HL-60/S4 treated with phorbol 12-myristate 13-acetate at 8.2 ng/mL for 4 days and 3 days (cell line): ENCODE measurements around the gene GLO1.

Source experiments
- in situ Hi-C: fragments of 300-500 bp; cut with MboI; formaldehyde crosslinking; loops from 2 replicates; pipeline ENCODE4 v1.15.0; 2022; ENCODE audit warnings: low sequenced_read_pairs

The GLO1 gene

DNA sequence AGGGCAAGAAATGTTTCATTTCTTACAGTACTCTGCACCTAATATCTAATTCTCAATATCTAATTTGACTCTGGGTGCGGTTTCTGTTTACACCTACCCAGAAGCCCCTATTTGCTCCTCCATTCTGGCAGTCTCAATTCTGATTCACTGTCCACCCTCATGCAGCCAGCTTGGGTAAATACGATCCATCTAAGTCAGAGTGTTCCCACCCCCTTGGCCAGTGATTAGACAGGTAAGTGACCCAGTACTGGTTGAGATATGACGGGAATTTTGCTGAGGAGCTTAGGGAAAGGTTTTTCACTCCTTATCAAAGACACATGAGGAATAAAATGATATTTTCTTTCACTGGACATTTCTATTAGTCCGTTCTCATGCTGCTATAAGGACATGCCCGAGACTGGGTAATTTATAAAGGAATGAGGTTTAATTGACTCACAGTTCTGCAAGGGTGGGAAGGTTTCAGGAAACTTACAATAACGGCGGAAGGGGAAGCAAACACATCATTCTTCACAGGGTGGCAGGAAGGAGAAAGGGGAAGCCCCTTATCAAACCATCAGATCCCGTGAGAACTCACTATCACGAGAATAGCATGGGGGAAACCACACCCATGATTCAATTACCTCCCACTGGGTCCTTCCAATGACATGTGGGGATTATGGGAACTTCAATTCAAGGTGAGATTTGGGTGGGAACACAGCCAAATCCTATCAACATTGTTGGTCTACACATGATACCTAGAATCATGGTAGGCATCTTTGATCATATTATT lies 29.4 kb downstream of the GLO1 start:
- in situ Hi-C loops: no loop called here

GRCh38 chr6:38671885-38672467 lies 31.0 kb downstream of the GLO1 start:
- in situ Hi-C loops: no loop called here

GRCh38 chr6:38658418-38659167 lies 44.4 kb downstream of the GLO1 start:
- in situ Hi-C loops: no loop called here

- in situ Hi-C loops: no loop called here
Measured at GRCh38 chr6:38656896-38657295, 46.0 kb downstream of the GLO1 start.

DNA sequence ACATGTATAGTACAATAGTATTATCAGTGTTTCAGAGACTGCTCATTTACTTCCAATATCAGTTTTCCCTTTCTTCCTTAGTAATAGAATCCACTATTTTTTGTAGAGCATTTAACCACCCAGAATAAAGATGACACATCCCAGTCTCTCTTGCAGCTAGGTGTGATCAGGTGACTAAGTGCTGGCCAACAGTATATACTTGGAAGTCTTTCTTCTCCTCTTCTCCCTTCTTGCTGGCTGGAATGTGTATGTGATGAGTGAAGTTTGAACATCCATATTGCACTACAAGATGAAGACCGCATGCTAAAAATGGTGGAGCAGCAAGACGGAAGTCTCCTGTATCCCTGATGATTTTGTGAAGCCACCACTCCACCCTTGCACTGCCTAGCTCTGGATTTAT lies 48.7 kb downstream of the GLO1 start:
- in situ Hi-C loops: no loop called here

DNA sequence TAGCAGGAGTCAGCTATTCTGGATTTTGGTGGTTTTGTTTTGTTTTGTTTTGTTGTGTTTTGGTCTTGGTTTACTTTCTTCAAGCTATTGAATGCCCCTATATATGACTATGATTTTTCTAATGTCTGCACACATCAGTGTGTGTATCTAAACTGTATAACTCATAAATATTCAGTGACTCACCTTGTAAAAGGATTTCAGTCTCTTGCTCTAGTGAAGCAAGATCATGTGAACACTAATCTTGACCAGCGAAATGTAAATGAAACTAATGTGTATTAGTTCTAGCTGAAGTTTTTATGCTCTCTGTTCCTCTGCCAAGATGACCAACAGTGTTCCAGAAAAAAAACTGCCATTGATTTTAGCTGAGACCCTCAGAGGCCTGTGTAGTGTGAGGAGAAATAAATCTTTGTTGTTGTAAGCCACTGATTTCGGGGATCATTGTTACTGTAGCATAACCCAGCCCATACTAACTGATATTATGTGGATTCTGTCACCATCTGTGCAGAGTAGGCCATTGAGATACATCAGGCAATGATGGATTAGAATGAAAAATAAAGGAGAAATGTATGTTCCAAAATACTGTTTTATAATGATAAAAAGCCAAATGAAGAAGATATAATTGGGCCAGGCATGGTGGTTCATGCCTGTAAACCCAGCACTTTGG lies 51.7 kb downstream of the GLO1 start:
- in situ Hi-C loops: no loop called here

DNA sequence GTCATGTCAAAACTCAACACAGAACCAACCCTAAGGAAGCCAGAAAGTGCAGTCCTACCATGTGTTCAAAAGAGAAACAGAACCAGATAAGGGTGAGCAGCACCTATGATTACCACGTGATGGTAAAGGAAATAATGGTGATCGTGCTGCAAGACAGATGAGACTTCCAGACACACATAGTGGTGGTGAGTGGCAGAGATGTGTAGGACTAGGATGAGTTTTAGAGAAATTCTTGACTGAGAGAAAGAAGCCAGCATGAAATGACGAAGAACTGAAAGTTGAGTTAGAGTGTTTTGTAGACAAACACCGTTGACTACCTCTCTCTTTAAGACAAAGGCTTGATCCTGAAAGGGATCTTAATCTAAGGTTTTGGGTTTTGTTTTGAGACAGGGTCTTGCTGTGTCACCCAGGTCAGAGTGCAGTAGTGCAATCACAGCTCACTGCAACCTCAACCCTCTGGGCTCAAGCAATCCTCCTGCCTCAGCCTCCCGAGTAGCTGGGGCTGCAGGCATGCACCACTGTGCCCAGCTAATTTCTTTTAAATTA lies 52.7 kb downstream of the GLO1 start:
- in situ Hi-C loops: no loop called here

- in situ Hi-C loops: no loop called here
Measured at GRCh38 chr6:38649744-38650143, 53.2 kb downstream of the GLO1 start.

DNA sequence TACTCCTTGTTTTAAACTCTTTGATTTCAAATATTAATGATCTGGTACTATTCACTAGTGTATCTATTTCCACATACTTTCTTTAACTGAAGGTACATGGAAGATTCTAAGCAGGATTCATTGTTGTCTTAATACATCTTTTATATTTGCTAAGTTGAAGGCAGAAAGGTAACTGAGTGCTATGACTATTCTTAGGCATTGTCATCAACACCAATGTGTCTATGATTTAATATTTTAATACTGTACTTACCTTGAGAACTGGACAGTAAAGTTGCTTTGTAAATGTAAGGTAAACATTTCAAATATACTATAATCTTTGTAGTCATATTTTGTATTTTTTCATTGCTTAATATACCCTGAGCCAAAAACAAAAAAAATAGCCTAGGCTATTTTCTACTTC lies 54.3 kb downstream of the GLO1 start:
- in situ Hi-C loops: no loop called here

DNA sequence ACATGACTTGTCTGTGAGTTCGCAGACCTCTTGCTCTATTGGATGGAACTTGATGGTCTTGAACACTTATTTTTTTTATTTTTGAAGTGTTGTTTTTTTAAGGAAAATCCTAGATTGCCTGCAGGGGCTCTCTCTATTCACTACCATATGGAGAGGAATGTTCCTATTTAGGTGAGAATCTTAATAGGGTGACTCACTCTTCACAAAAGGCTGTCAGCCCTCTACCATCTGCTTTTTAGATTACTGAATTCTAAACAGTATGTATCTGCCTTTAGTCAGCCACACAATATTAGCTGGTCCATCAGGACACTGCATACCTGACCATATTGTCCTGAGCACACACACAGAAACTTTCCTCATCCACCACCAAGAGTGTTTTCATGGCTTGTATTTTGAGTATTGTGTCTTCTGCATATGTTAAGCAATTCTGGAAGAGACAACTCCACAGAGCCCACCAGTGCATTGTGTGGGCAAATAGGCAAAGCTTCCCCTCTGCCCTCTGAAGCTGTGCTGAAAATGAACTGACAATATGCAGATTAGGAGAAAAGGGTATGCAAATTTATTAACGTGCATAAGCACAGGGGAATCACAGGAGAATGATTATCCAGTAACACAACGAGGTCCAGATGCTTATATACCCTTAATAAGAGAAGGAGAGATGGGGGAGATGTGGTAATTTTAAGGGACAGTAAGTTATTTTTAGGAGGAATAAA lies 56.6 kb downstream of the GLO1 start:
- in situ Hi-C loops: no loop called here

DNA sequence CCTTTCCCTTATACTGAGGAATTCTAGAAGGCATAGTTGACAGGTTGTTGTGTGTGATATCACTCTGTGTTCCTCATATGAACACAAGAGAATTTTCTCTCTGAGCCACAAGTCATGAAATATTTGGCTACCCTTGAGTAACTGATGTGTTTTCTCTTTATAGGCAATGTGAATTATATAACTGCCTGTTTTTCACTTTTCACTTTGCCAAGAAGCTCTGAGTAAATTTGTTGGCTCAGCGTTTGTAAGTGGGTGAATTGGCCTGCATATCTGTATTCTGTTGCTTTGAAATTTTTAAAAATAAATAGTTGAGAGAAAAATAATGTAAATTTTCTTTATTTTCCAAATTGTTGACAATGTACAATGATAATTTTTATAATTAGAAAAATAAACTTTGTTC lies 58.0 kb downstream of the GLO1 start:
- in situ Hi-C loops: no loop called here

GRCh38 chr6:38640216-38640909 lies 62.6 kb downstream of the GLO1 start:
- in situ Hi-C loops: no loop called here

DNA sequence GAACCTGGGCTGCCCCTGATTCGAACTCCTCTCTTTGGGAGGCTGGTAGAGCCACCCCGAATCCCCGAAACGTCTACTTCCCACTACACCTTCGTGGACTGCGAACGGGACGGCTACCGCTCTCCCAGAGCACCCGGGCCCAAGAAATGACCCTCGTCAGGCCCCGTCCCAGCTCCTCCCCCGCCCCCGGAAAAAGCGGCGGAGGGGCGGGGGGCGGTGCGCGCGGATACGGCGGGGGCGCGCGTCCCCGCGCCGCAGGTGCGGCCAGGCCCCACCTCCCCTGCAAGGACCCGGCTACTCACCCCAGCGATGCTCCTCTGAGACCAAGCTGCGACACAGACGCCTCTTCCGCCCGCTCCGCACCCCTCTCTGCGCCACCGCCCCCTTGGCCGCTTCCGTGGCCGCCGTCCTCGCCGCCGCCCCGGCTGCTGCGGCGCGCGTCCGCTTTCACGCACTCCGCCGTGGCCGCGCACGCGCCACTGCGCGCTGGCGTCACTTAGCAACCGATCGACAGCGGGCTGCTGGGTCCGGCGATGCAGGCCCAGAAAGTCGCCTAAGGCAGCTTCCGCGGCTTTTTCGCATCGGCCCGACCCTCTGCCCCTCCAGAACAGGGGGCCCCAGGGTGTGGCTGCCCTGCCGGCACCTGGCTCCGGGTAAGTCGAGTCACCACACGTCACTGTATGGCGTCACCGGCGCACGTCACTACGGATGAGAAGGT lies 63.3 kb downstream of the GLO1 start, which contains the start of gene BTBD9:
Gene BTBD9 (minus strand): TSS at position 432 of the 718 bp plus-strand sequence.
- in situ Hi-C loops: no loop called here

GRCh38 chr6:38638941-38639497 lies 63.9 kb downstream of the GLO1 start:
- in situ Hi-C loops: no loop called here

DNA sequence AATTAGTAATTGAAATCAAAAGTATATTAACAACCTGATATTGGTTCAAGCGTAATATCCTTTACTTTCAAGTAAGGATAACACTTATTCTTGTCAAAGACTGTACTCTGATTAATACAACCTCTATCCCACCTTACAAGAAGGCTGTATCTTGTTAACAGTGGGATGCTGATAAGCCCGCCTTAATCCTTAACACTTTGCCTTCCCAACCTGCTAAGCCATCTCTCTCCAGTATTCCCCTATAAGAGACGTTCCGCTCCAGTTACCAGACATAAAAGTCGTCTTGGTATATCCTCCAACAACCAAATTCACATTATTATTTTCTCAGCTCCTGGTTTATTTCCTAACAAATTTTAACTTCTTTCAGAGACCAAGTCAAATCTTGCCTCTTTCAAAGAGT lies 65.2 kb downstream of the GLO1 start:
- in situ Hi-C loops: no loop called here

DNA sequence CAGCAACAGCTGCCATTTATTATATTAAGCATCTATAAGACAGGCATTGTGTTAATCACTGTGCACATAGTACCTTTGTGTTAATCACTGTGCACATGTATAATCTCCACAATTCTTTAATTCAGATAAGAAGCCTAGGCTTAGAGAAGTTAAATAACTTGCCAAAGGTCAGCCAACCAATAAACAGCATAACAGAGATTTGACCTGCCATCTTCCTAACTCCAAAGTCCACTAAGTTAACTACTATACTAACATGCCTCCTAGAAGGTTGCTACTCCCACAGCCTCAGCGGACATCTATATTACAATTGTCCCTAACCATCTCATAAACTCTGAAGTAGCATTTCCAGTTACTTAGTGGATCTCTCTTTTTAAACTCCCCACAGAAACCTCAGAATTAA lies 66.9 kb downstream of the GLO1 start:
- in situ Hi-C loops: no loop called here

DNA sequence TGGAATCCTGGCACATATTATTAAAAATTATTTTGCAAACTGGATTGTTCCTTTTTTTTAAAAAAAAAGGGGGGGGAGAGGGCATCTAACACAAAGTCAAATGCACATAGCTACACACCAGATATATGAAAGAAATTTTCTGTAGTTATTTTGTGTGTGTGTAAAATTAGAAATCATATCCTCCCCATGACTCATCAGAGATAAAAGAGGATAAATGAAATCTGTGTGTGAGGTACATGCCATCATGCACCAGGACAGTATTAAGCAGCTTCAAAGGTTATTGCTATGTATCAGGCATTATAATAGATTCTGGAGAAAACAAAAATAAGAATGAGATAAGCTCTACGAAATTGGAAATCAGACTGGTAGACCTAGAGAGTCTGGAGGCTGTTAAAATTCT lies 68.4 kb downstream of the GLO1 start:
- in situ Hi-C loops: no loop called here

- in situ Hi-C loops: no loop called here
Measured at GRCh38 chr6:38632490-38632889, 70.5 kb downstream of the GLO1 start.

DNA sequence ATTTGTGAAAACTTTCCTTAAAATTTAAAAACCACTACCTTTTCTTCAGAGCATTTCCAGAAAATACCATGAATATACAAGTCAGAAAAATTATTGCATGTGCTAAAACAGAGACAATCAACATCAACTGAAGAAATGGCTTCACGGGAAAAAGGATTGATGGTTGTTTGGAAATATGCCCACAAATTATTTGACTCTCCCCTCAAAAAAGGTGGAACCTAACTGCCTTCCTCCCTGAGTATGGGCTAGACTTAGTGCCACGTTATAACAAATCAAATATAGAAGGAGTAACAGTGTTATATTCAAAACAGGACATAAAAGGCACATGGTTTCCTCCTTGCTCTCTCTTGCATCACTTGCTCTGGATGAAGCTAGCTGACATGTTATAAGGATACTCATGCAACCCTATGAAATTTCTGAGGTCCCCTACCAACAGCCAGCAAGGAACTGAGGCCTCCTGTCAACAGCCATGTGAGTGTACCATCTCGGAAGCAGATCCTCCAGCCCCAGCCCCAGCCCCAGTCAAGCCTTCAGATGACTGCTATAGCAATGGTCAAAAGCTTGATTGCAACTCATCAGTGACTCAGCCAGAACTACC lies 71.7 kb downstream of the GLO1 start:
- in situ Hi-C loops: no loop called here
